ENCODE data around the gene MED13. TPM values are rescaled to one million over a fixed set of nuclear protein-coding genes. Genes with fewer than 3 reads are reported as not detected.

The MED13 gene
- polyA plus RNA-seq, 1 of the 3 experiments (the other 2 are of a cell fraction): 6.3 TPM

DNA sequence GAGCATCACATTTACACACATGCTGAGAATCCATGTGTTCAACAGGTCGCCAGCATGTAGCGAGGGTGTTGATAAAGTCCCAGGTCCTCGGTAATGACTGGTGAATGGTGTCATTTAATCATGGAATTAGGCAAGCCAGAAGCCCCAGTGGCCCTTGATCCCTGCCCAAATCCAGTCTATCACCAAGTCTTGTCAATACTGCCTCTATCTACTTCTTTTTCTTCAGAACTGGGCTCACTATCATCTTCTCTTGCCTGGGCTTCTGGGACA lies 31.3 kb upstream of the MED13 start:
- H3K4me3 ChIP-seq (ENCODE audit: low read depth in 2 of 2, low read length in 1 of 2): no peak overlapping the region
- POLR2A ChIA-PET: no interaction called here
- H3K4me1 ChIP-seq (ENCODE audit: control insufficient read depth in 1 of 2, insufficient read depth in 2 of 2, low read depth in 1 of 2, low read length in 1 of 2): peaks cover 8 to 11% of the 10 kb centered on the region in 2 experiments; a peak in 3 of 4 replicates
- WGBS (ENCODE audit: low lambda C conversion rate): 74% methylated on average over 3 of the region's 3 CpGs
- no peak overlapping the region for H3K9ac ChIP-seq
- CTCF ChIA-PET: interaction anchor here (7.5 kb wide), 1 partner anchor 14 kb away, joined by 44 read pairs; no protein-coding TSS in a partner anchor
- H3K79me2 ChIP-seq (ENCODE audit: insufficient read depth): no peaks in the 10 kb centered on the region
- H3F3A ChIP-seq (replicated peaks; ENCODE audit: insufficient read depth): peaks cover 14% of the 10 kb centered on the region
- H3K36me3 ChIP-seq (replicated peaks in 1 of 2; ENCODE audit: control insufficient read depth in 1 of 2, insufficient read depth in 2 of 2, low read length in 1 of 2): no peaks in the 10 kb centered on the region
- no peak for DNase-seq
- H3K9me2 ChIP-seq: no peaks in the 10 kb centered on the region
- H3K27ac ChIP-seq (ENCODE audit: low read depth in 2 of 2, low read length in 1 of 2): no peak overlapping the region
- no peaks in the 10 kb centered on the region for H3K27me3 ChIP-seq (ENCODE audit: insufficient read depth)
- H3K9me3 ChIP-seq: no peaks in the 10 kb centered on the region
- H3K4me2 ChIP-seq: no peak overlapping the region
- no peak for TF ChIP-seq SMC3 (IDR thresholded peaks at IDR 0.05; ENCODE audit: low read depth, low read length)
- TF ChIP-seq TEAD4 (IDR thresholded peaks at IDR 0.05; ENCODE audit: borderline replicate concordance, insufficient read depth): no peak
- TF ChIP-seq, protein P1, sequence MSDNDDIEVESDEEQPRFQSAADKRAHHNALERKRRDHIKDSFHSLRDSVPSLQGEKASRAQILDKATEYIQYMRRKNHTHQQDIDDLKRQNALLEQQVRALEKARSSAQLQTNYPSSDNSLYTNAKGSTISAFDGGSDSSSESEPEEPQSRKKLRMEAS (IDR thresholded peaks at IDR 0.05; ENCODE audit: low read depth): no peak
- no peak for TF ChIP-seq POLR2AphosphoS5 (IDR thresholded peaks at IDR 0.05; ENCODE audit: low read depth, low read length)
- TF ChIP-seq GABPA (IDR thresholded peaks at IDR 0.05; ENCODE audit: low read depth): no peak
- TF ChIP-seq, protein P2, sequence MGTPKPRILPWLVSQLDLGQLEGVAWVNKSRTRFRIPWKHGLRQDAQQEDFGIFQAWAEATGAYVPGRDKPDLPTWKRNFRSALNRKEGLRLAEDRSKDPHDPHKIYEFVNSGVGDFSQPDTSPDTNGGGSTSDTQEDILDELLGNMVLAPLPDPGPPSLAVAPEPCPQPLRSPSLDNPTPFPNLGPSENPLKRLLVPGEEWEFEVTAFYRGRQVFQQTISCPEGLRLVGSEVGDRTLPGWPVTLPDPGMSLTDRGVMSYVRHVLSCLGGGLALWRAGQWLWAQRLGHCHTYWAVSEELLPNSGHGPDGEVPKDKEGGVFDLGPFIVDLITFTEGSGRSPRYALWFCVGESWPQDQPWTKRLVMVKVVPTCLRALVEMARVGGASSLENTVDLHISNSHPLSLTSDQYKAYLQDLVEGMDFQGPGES (IDR thresholded peaks at IDR 0.05; ENCODE audit: low read depth, low read length): no peak
- TF ChIP-seq, protein P3, sequence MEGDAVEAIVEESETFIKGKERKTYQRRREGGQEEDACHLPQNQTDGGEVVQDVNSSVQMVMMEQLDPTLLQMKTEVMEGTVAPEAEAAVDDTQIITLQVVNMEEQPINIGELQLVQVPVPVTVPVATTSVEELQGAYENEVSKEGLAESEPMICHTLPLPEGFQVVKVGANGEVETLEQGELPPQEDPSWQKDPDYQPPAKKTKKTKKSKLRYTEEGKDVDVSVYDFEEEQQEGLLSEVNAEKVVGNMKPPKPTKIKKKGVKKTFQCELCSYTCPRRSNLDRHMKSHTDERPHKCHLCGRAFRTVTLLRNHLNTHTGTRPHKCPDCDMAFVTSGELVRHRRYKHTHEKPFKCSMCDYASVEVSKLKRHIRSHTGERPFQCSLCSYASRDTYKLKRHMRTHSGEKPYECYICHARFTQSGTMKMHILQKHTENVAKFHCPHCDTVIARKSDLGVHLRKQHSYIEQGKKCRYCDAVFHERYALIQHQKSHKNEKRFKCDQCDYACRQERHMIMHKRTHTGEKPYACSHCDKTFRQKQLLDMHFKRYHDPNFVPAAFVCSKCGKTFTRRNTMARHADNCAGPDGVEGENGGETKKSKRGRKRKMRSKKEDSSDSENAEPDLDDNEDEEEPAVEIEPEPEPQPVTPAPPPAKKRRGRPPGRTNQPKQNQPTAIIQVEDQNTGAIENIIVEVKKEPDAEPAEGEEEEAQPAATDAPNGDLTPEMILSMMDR (IDR thresholded peaks at IDR 0.05): no peak
- TF ChIP-seq EP300 (IDR thresholded peaks at IDR 0.05; ENCODE audit: borderline replicate concordance in 1 of 2, low read depth in 1 of 2, low read length in 1 of 2): no peak
- TF ChIP-seq, protein P4, sequence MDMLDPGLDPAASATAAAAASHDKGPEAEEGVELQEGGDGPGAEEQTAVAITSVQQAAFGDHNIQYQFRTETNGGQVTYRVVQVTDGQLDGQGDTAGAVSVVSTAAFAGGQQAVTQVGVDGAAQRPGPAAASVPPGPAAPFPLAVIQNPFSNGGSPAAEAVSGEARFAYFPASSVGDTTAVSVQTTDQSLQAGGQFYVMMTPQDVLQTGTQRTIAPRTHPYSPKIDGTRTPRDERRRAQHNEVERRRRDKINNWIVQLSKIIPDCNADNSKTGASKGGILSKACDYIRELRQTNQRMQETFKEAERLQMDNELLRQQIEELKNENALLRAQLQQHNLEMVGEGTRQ (IDR thresholded peaks at IDR 0.05; ENCODE audit: borderline replicate concordance, low read depth, low read length): no peak
- TF ChIP-seq TCF12 (IDR thresholded peaks at IDR 0.05): no peak
- TF ChIP-seq RFX5 (IDR thresholded peaks at IDR 0.05; ENCODE audit: low read length): no peak
- TF ChIP-seq GATA2 (CRISPR knock-in tag; IDR thresholded peaks at IDR 0.05): no peak
- no peak overlapping the region for H2AFZ ChIP-seq (ENCODE audit: low read depth)
- no peaks in the 10 kb centered on the region for H4K20me1 ChIP-seq (ENCODE audit: insufficient read depth)

DNA sequence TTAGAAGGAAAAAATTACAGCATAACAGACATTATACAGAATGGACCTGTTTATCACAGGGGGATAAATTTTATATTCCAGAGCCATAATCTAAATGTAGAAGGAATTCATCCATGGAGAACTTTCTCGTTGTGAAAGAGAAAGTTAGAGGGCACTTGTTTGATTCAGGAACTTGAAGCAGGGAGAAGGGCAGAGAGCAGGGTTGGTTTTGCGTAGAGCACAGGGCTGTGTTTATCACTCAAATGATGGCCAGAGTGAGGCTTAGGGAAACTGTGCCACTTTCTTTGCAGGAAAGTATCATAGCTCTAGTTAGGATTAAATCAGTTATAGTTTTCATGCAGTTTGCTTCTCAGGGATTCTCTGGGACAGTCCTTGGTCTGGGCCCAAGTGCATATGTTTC lies 29.1 kb upstream of the MED13 start:
- no peaks in the 10 kb centered on the region for H3K27me3 ChIP-seq (ENCODE audit: insufficient read depth)
- no peaks in the 10 kb centered on the region for H3K79me2 ChIP-seq (ENCODE audit: insufficient read depth)
- H3F3A ChIP-seq (replicated peaks; ENCODE audit: insufficient read depth): peaks cover 14% of the 10 kb centered on the region
- H2AFZ ChIP-seq (ENCODE audit: low read depth): 0 out of 2 replicates have a peak overlapping the region, but pooled peaks have one; percentile 2
- peak overlapping the region; percentile 1 to 76; a peak in 3 of 4 replicates for H3K27ac ChIP-seq (ENCODE audit: low read depth in 2 of 2, low read length in 1 of 2)
- no peaks in the 10 kb centered on the region for H3K9me2 ChIP-seq
- DNase-seq: no peak
- WGBS (ENCODE audit: low lambda C conversion rate): 45% methylated on average over 2 of the region's 2 CpGs
- H3K9me3 ChIP-seq: no peaks in the 10 kb centered on the region
- TF ChIP-seq RAD21 (IDR thresholded peaks at IDR 0.05; ENCODE audit: low read length) (0 out of 2 replicates have a peak, but pooled peaks have one; percentile 2), RXRA (IDR thresholded peaks at IDR 0.05; ENCODE audit: borderline replicate concordance, low read depth) (no peak), SMC3 (IDR thresholded peaks at IDR 0.05; ENCODE audit: low read depth, low read length) (no peak), NRF1 (IDR thresholded peaks at IDR 0.05; ENCODE audit: low read depth, low read length) (no peak), EZH2phosphoT487 (IDR thresholded peaks at IDR 0.05; ENCODE audit: borderline replicate concordance, low read depth) (no peak)
- TF ChIP-seq, protein P5, sequence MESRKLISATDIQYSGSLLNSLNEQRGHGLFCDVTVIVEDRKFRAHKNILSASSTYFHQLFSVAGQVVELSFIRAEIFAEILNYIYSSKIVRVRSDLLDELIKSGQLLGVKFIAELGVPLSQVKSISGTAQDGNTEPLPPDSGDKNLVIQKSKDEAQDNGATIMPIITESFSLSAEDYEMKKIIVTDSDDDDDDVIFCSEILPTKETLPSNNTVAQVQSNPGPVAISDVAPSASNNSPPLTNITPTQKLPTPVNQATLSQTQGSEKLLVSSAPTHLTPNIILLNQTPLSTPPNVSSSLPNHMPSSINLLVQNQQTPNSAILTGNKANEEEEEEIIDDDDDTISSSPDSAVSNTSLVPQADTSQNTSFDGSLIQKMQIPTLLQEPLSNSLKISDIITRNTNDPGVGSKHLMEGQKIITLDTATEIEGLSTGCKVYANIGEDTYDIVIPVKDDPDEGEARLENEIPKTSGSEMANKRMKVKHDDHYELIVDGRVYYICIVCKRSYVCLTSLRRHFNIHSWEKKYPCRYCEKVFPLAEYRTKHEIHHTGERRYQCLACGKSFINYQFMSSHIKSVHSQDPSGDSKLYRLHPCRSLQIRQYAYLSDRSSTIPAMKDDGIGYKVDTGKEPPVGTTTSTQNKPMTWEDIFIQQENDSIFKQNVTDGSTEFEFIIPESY (IDR thresholded peaks at IDR 0.05; ENCODE audit: borderline replicate concordance, low read depth): no peak
- H4K20me1 ChIP-seq (ENCODE audit: insufficient read depth): no peaks in the 10 kb centered on the region
- H3K36me3 ChIP-seq (replicated peaks in 1 of 2; ENCODE audit: control insufficient read depth in 1 of 2, insufficient read depth in 2 of 2, low read length in 1 of 2): no peaks in the 10 kb centered on the region
- peak overlapping the region; percentile 25; the same call in 1 of the 2 replicates for H3K4me2 ChIP-seq
- CTCF ChIA-PET: interaction anchor here (0.9 to 7.5 kb wide), 3 partner anchors 16 to 120 kb away, joined by 3 to 44 read pairs (median 7); no protein-coding TSS in a partner anchor
- POLR2A ChIA-PET: interaction anchor here (2.1 kb wide), 1 partner anchor 16 kb away, joined by 7 read pairs; no protein-coding TSS in a partner anchor
- H3K9ac ChIP-seq: no peak overlapping the region
- peaks cover 8 to 11% of the 10 kb centered on the region in 2 experiments; a peak in 3 of 4 replicates for H3K4me1 ChIP-seq (ENCODE audit: control insufficient read depth in 1 of 2, insufficient read depth in 2 of 2, low read depth in 1 of 2, low read length in 1 of 2)
- H3K4me3 ChIP-seq (ENCODE audit: low read depth in 2 of 2, low read length in 1 of 2): 0 out of 4 replicates have a peak overlapping the region, but pooled peaks of 1 of the 2 experiments have one; percentile 0

Measured in SK-N-SH (cell line).